ENCODE measurements around the gene JUND. TPM values are rescaled to one million over a fixed set of nuclear protein-coding genes. Genes with fewer than 3 reads are reported as not detected.

The JUND gene
- total and polyA plus RNA-seq, 9 donors: 75.1 to 178 (median 137) TPM

Other genes starting within 250 kb of the JUND start
- 0.22 TPM for gene IL12RB1, start 194.7 kb downstream of the JUND start, total RNA-seq
- gene IL12RB1, start 194.7 kb downstream of the JUND start, polyA plus RNA-seq (ENCODE audit: insufficient read depth in 1 of 8, insufficient read length in 8 of 8, low replicate concordance in 1 of 8): under 1 TPM; 0.15 to 0.71 (median 0.32) TPM
- gene MAST3, start 183.8 kb downstream of the JUND start, total RNA-seq: 3.4 TPM
- 10 to 100 TPM in 2 of 8 donors, 1 to 10 TPM in 6; 3.9 to 12.2 (median 8.3) TPM for gene MAST3, start 183.8 kb downstream of the JUND start, polyA plus RNA-seq (ENCODE audit: insufficient read depth in 1 of 8, insufficient read length in 8 of 8, low replicate concordance in 1 of 8)
- 25.0 TPM for gene PIK3R2, start 128.5 kb downstream of the JUND start, total RNA-seq
- 10 to 100 TPM; 43.7 to 74.7 (median 51.4) TPM for gene PIK3R2, start 128.5 kb downstream of the JUND start, polyA plus RNA-seq (ENCODE audit: insufficient read depth in 1 of 8, insufficient read length in 8 of 8, low replicate concordance in 1 of 8)
- 4.6 TPM for gene IFI30, start 107.8 kb downstream of the JUND start, total RNA-seq
- 1 to 10 TPM in 2 of 8 donors, under 1 TPM in 4, not detected in 2; 0.17 to 5.0 (median 0.51) TPM for gene IFI30, start 107.8 kb downstream of the JUND start, polyA plus RNA-seq (ENCODE audit: insufficient read depth in 1 of 8, insufficient read length in 8 of 8, low replicate concordance in 1 of 8)
- 3.7 TPM for gene MPV17L2, start 88.4 kb downstream of the JUND start, total RNA-seq
- 1 to 10 TPM; 5.1 to 7.9 (median 6.4) TPM for gene MPV17L2, start 88.4 kb downstream of the JUND start, polyA plus RNA-seq (ENCODE audit: insufficient read depth in 1 of 8, insufficient read length in 8 of 8, low replicate concordance in 1 of 8)
- gene RAB3A, start 77.6 kb downstream of the JUND start, total RNA-seq: 1.5 TPM
- 1 to 10 TPM; 3.2 to 5.4 (median 4.0) TPM for gene RAB3A, start 77.6 kb downstream of the JUND start, polyA plus RNA-seq (ENCODE audit: insufficient read depth in 1 of 8, insufficient read length in 8 of 8, low replicate concordance in 1 of 8)
- 3.3 TPM for gene PDE4C, start 55.2 kb downstream of the JUND start, total RNA-seq
- gene PDE4C, start 55.2 kb downstream of the JUND start, polyA plus RNA-seq (ENCODE audit: insufficient read depth in 1 of 8, insufficient read length in 8 of 8, low replicate concordance in 1 of 8): 10 to 100 TPM in 2 of 8 donors, 1 to 10 TPM in 6; 1.5 to 15.2 (median 4.6) TPM
- 1.5 TPM for gene IQCN, start 7.2 kb downstream of the JUND start, total RNA-seq
- 1 to 10 TPM; 2.0 to 5.9 (median 3.2) TPM for gene IQCN, start 7.2 kb downstream of the JUND start, polyA plus RNA-seq (ENCODE audit: insufficient read depth in 1 of 8, insufficient read length in 8 of 8, low replicate concordance in 1 of 8)
- gene LSM4, start 41.5 kb upstream of the JUND start, total RNA-seq: 129 TPM
- gene LSM4, start 41.5 kb upstream of the JUND start, polyA plus RNA-seq (ENCODE audit: insufficient read depth in 1 of 8, insufficient read length in 8 of 8, low replicate concordance in 1 of 8): 100 to 1,000 TPM in 2 of 8 donors, 10 to 100 TPM in 6; 85.2 to 112 (median 93.2) TPM
- 10.8 TPM for gene PGPEP1, start 59.0 kb upstream of the JUND start, total RNA-seq
- 10 to 100 TPM in 2 of 8 donors, 1 to 10 TPM in 6; 7.7 to 14.9 (median 9.3) TPM for gene PGPEP1, start 59.0 kb upstream of the JUND start, polyA plus RNA-seq (ENCODE audit: insufficient read depth in 1 of 8, insufficient read length in 8 of 8, low replicate concordance in 1 of 8)
- 0.62 TPM for gene GDF15, start 104.5 kb upstream of the JUND start, total RNA-seq
- 1 to 10 TPM in 2 of 8 donors, under 1 TPM in 6; 0.33 to 1.8 (median 0.80) TPM for gene GDF15, start 104.5 kb upstream of the JUND start, polyA plus RNA-seq (ENCODE audit: insufficient read depth in 1 of 8, insufficient read length in 8 of 8, low replicate concordance in 1 of 8)
- gene LRRC25, start 116.0 kb upstream of the JUND start, total RNA-seq: 1.5 TPM
- 1 to 10 TPM; 1.2 to 2.4 (median 1.7) TPM for gene LRRC25, start 116.0 kb upstream of the JUND start, polyA plus RNA-seq (ENCODE audit: insufficient read depth in 1 of 8, insufficient read length in 8 of 8, low replicate concordance in 1 of 8)
- gene SSBP4, start 137.8 kb upstream of the JUND start, total RNA-seq: 77.1 TPM
- 100 to 1,000 TPM; 104 to 156 (median 120) TPM for gene SSBP4, start 137.8 kb upstream of the JUND start, polyA plus RNA-seq (ENCODE audit: insufficient read depth in 1 of 8, insufficient read length in 8 of 8, low replicate concordance in 1 of 8)
- 85.8 TPM for gene ISYNA1, start 156.5 kb upstream of the JUND start, total RNA-seq
- gene ISYNA1, start 156.5 kb upstream of the JUND start, polyA plus RNA-seq (ENCODE audit: insufficient read depth in 1 of 8, insufficient read length in 8 of 8, low replicate concordance in 1 of 8): 100 to 1,000 TPM; 122 to 221 (median 180) TPM
- gene ELL, start 240.4 kb upstream of the JUND start, total RNA-seq: 11.4 TPM
- 10 to 100 TPM; 14.1 to 20.3 (median 16.7) TPM for gene ELL, start 240.4 kb upstream of the JUND start, polyA plus RNA-seq (ENCODE audit: insufficient read depth in 1 of 8, insufficient read length in 8 of 8, low replicate concordance in 1 of 8)

All from muscle of leg (tissue), 9 donors.